GM12874 (cell line): ENCODE results near the gene TBC1D9B.

Source experiments
- CTCF ChIP-seq: IDR thresholded peaks from 2 replicates; pipeline ENCODE4 v1.5.1; 2011; ENCODE audit warnings: low read depth, mild to moderate bottlenecking, control low read depth, low read length, moderate library complexity; ENCODE audit not compliant: insufficient read depth

TBC1D9B gene

GRCh38 chr5:179907556-179908324, at the start of gene TBC1D9B:
TSS of gene TBC1D9B (minus strand) at chr5:179907897. CDS start at chr5:179907821, 76 bp downstream.
- peak; percentile 54 for TF ChIP-seq CTCF

- no peak for TF ChIP-seq CTCF
These were observed 47.9 kb upstream of the TBC1D9B start for GRCh38 chr5:179955630-179956029.

- TF ChIP-seq CTCF = no peak
These were observed 47.4 kb upstream of the TBC1D9B start for GRCh38 chr5:179955062-179955461.

DNA sequence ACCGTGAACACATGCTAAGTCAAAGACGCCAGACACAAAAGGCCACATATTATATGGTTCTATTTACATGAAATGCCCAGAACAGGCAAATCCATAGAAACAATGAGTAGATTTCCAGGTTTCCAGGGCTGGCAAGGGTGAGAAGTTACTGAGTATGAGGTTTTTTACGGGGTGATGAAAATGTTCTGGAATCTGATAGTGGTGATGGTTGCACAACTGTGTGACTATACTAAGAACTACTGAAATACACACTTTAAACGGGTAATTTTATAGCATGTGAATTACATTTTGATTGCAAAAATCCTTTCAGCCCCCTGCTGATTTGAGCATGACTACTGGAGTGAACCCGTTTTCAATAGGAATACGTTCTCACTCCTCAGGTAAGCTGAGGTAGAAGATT, 46.7 kb upstream of the TBC1D9B start:
- TF ChIP-seq CTCF = no peak

DNA sequence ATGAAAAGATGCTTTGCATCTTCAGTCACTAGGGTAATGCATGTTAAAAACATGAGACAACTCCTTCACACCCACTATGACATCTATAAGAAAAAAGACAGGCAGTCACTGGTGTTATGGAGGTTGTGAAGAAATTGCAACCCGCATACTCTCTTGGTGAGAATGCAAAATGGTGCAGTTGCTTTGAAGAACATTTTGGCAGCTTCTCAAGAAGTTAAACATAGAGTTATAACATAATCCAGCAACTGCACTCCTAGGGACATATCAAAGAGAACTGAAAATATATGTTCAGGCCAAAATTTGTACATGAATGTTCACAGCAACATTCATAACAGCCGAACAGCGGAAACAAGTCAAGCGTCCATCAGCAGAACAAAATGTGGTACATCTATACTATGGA, 46.3 kb upstream of the TBC1D9B start:
- TF ChIP-seq CTCF = no peak

DNA sequence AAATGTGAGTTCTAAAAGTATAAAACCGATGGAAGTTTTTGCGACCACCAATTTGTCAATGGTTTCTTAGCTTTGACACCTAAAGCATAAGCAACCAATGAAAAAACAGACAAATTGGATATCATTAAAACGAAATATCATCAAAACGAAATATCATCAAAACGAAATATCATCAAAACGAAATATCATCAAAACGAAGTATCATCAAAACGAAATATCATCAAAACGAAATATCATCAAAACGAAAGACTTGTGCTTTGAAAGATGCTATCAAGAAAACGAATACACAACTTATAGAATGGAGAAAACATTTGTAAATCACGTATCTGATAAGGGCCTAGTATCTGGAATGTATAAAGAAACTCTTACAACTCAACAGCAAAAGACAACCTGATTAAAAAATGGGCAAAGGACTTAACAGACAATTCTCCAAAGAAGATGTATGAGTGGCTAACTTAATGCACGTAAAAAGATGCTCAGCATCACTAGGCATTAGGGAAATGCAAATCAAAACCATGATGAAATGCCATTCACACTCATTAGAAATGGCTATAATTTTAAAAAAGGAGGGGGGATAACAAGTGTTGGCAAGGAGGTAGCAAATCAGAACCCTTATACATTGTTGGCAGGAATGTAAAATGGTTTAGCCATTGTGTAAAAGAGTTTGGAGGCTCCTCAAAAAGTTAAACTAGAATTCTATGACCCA, 29.4 kb upstream of the TBC1D9B start:
- TF ChIP-seq CTCF = no peak

- TF ChIP-seq CTCF = no peak
These were observed 23.2 kb upstream of the TBC1D9B start for GRCh38 chr5:179930788-179931473.
